Mucosa of stomach (tissue), 1 donor: ENCODE measurements around the gene LAMC2.

Experiments used
- H3K27me3 ChIP-seq: one replicate; pipeline ENCODE4 v1.7.0; 2013; ENCODE audit warnings: mild to moderate bottlenecking, low read length; ENCODE audit not compliant: control insufficient read depth, insufficient read depth
- H3K36me3 ChIP-seq: one replicate; pipeline ENCODE4 v1.7.0; 2013; ENCODE audit warnings: low read length; ENCODE audit not compliant: control insufficient read depth, insufficient read depth
- H3K4me1 ChIP-seq: one replicate; pipeline ENCODE4 v1.7.0; 2013; ENCODE audit warnings: mild to moderate bottlenecking, low read length; ENCODE audit not compliant: control insufficient read depth, insufficient read depth
- H3K4me3 ChIP-seq: one replicate; pipeline ENCODE4 v1.7.0; 2013; ENCODE audit warnings: low read length
- H3K9ac ChIP-seq: one replicate; pipeline ENCODE4 v1.7.0; 2013; ENCODE audit warnings: mild to moderate bottlenecking, low read length, moderate library complexity
- H3K9me3 ChIP-seq: one replicate; pipeline ENCODE4 v1.7.0; 2013; ENCODE audit warnings: mild to moderate bottlenecking, low read length, moderate library complexity; ENCODE audit not compliant: control insufficient read depth
- donor health status: Pancreatic carcinoma.

Gene LAMC2

GRCh38 chr1:183243161-183244050 lies 57.3 kb downstream of the LAMC2 start:
- Histone ChIP-seq H3K9ac (no peak overlapping the region), H3K27me3 (no peaks in the 10 kb centered on the region), H3K4me1 (peaks cover 5% of the 10 kb centered on the region), H3K36me3 (no peaks in the 10 kb centered on the region), H3K4me3 (no peak overlapping the region), H3K9me3 (no peaks in the 10 kb centered on the region)

GRCh38 chr1:183244466-183244865 lies 58.4 kb downstream of the LAMC2 start:
- no peaks in the 10 kb centered on the region for H3K36me3 ChIP-seq
- H3K9ac ChIP-seq = no peak overlapping the region
- peaks cover 5% of the 10 kb centered on the region for H3K4me1 ChIP-seq
- no peak overlapping the region for H3K4me3 ChIP-seq
- H3K27me3 ChIP-seq = no peaks in the 10 kb centered on the region
- H3K9me3 ChIP-seq = no peaks in the 10 kb centered on the region

GRCh38 chr1:183245357-183245756 lies 59.3 kb downstream of the LAMC2 start:
- Histone ChIP-seq H3K9me3 (no peaks in the 10 kb centered on the region), H3K4me1 (peaks cover 5% of the 10 kb centered on the region), H3K9ac (no peak overlapping the region)

GRCh38 chr1:183246436-183246835 lies 60.4 kb downstream of the LAMC2 start:
- no peaks in the 10 kb centered on the region for H3K9me3 ChIP-seq
- no peaks in the 10 kb centered on the region for H3K27me3 ChIP-seq
- H3K9ac ChIP-seq = no peak overlapping the region
- no peak overlapping the region for H3K4me3 ChIP-seq
- no peaks in the 10 kb centered on the region for H3K36me3 ChIP-seq
- peaks cover 5% of the 10 kb centered on the region for H3K4me1 ChIP-seq

More at GRCh38 chr1:183245357-183245756, 59.3 kb downstream of the LAMC2 start:
- no peaks in the 10 kb centered on the region for H3K27me3 ChIP-seq
- no peak overlapping the region for H3K4me3 ChIP-seq
- H3K36me3 ChIP-seq = no peaks in the 10 kb centered on the region

- Histone ChIP-seq H3K9me3 (no peaks in the 10 kb centered on the region), H3K27me3 (no peaks in the 10 kb centered on the region), H3K9ac (no peak overlapping the region), H3K4me1 (peaks cover 5% of the 10 kb centered on the region), H3K36me3 (no peaks in the 10 kb centered on the region), H3K4me3 (no peak overlapping the region)
These were observed 61.0 kb downstream of the LAMC2 start for GRCh38 chr1:183247066-183247465.

- Histone ChIP-seq H3K36me3 (no peaks in the 10 kb centered on the region), H3K9me3 (no peaks in the 10 kb centered on the region), H3K4me3 (no peak overlapping the region), H3K4me1 (peaks cover 5% of the 10 kb centered on the region), H3K27me3 (no peaks in the 10 kb centered on the region), H3K9ac (no peak overlapping the region)
These were observed 61.4 kb downstream of the LAMC2 start for GRCh38 chr1:183247484-183247883.

- no peaks in the 10 kb centered on the region for H3K36me3 ChIP-seq
- H3K4me1 ChIP-seq = peaks cover 5% of the 10 kb centered on the region
- no peaks in the 10 kb centered on the region for H3K27me3 ChIP-seq
- no peaks in the 10 kb centered on the region for H3K9me3 ChIP-seq
- no peak overlapping the region for H3K9ac ChIP-seq
- H3K4me3 ChIP-seq = no peak overlapping the region
These were observed 61.9 kb downstream of the LAMC2 start for GRCh38 chr1:183247931-183248330.

GRCh38 chr1:183248989-183249691 lies 63.1 kb downstream of the LAMC2 start:
- no peaks in the 10 kb centered on the region for H3K9me3 ChIP-seq
- H3K4me1 ChIP-seq = peaks cover 5% of the 10 kb centered on the region
- no peak overlapping the region for H3K4me3 ChIP-seq
- no peaks in the 10 kb centered on the region for H3K36me3 ChIP-seq
- no peak overlapping the region for H3K9ac ChIP-seq
- H3K27me3 ChIP-seq = no peaks in the 10 kb centered on the region

- Histone ChIP-seq H3K9ac (no peak overlapping the region), H3K27me3 (no peaks in the 10 kb centered on the region), H3K9me3 (no peaks in the 10 kb centered on the region)
These were observed 63.9 kb downstream of the LAMC2 start for GRCh38 chr1:183249941-183250452.

GRCh38 chr1:183251101-183251958 lies 65.3 kb downstream of the LAMC2 start:
- Histone ChIP-seq H3K36me3 (no peaks in the 10 kb centered on the region), H3K9ac (no peak overlapping the region), H3K9me3 (no peaks in the 10 kb centered on the region), H3K4me3 (no peak overlapping the region), H3K4me1 (peaks cover 5% of the 10 kb centered on the region), H3K27me3 (no peaks in the 10 kb centered on the region)

More at GRCh38 chr1:183249941-183250452, 63.9 kb downstream of the LAMC2 start:
- Histone ChIP-seq H3K36me3 (no peaks in the 10 kb centered on the region), H3K4me3 (no peak overlapping the region), H3K4me1 (peaks cover 5% of the 10 kb centered on the region)

GRCh38 chr1:183251959-183252450 lies 65.9 kb downstream of the LAMC2 start:
- peaks cover 4% of the 10 kb centered on the region for H3K4me1 ChIP-seq
- no peaks in the 10 kb centered on the region for H3K9me3 ChIP-seq
- H3K27me3 ChIP-seq = no peaks in the 10 kb centered on the region
- no peaks in the 10 kb centered on the region for H3K36me3 ChIP-seq
- H3K4me3 ChIP-seq = no peak overlapping the region
- H3K9ac ChIP-seq = no peak overlapping the region
